ENCODE results near the gene CFAP20DC. TPM values are rescaled to one million over a fixed set of nuclear protein-coding genes. Genes with fewer than 3 reads are reported as not detected.

CFAP20DC gene
- total RNA-seq, 4 donors from 2014 or later, result 0.38 to 2.7 (median 1.3) TPM; not detected in 1

DNA sequence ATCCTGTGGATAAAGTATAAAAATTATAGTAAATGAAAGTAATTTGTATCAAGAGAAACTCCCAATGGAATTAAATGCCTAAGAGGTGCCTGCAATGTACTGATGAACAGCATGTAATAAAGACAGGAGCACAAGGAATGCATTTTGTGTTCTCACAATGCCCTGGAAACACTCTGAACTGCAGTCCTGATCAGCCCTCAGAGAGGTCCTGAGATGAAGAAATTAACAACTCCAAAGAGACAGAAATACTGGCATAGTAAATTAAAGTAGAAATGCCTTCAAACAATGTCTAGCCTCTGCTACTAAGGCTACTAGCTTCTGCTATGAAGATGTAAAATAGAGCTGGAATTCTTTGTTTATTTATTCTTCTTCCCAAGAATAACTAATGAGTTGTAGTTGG is 59.9 kb downstream of the CFAP20DC start:
- TF ChIP-seq, protein P1, sequence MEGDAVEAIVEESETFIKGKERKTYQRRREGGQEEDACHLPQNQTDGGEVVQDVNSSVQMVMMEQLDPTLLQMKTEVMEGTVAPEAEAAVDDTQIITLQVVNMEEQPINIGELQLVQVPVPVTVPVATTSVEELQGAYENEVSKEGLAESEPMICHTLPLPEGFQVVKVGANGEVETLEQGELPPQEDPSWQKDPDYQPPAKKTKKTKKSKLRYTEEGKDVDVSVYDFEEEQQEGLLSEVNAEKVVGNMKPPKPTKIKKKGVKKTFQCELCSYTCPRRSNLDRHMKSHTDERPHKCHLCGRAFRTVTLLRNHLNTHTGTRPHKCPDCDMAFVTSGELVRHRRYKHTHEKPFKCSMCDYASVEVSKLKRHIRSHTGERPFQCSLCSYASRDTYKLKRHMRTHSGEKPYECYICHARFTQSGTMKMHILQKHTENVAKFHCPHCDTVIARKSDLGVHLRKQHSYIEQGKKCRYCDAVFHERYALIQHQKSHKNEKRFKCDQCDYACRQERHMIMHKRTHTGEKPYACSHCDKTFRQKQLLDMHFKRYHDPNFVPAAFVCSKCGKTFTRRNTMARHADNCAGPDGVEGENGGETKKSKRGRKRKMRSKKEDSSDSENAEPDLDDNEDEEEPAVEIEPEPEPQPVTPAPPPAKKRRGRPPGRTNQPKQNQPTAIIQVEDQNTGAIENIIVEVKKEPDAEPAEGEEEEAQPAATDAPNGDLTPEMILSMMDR (IDR thresholded peaks at IDR 0.05; ENCODE audit: low read depth), result no peak

DNA sequence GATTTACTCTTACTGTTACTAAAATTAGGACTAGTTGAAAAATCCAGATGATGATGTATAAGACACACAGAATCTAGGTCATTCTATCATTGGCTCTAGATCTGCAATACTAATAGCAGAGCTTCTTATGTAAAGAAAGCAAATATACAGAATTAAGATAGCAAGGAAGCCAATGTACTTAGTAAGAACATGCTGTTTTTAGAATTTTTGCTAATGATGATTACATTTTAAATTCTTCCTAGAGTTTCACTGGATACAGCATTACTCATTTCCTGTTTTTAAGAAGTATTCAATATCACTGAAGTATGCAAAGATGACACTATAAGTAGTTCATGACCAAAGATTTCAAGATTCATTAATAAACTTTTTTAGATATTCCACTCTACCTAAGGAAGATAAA is 60.7 kb downstream of the CFAP20DC start:
- TF ChIP-seq, protein P1 (IDR thresholded peaks at IDR 0.05; ENCODE audit: low read depth), result no peak

DNA sequence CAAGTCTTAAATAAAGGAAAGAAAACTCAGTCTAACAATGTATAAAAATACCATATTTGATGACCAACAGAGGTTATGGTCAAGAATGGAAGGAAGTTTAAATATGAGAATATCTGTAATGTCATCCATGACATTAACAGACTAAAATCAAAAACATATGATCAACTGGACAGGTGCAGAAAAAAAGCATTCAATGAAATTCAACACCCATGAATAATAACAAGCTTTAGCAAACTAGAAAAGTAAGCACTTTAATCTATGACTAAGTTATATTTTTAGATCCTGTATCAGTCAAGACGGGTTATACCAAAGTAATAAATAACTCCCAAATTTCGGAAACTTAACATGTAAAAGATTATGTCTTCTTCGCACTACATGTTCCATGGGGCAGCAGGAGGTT is 61.8 kb downstream of the CFAP20DC start:
- TF ChIP-seq, protein P1 (IDR thresholded peaks at IDR 0.05; ENCODE audit: low read depth), result no peak

DNA sequence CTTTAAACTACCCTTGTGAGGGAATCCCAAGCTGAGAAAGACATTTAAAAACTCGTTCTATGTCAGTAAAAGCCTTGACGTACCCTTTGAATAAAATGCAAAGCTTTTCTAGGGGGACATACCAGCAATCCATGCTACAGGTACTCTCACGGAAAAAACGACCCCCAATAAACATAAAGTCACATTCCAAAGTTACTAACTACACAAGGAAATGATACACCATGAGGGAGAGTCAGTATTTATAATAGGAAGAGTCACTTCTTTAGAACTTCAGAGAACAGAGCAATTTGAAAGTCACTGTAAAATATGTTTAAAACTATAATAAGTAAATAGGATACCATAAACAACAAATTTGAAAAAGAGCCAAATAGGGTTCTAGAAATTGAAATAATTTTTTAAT is 63.2 kb downstream of the CFAP20DC start:
- TF ChIP-seq, protein P1 (IDR thresholded peaks at IDR 0.05; ENCODE audit: low read depth), result no peak

DNA sequence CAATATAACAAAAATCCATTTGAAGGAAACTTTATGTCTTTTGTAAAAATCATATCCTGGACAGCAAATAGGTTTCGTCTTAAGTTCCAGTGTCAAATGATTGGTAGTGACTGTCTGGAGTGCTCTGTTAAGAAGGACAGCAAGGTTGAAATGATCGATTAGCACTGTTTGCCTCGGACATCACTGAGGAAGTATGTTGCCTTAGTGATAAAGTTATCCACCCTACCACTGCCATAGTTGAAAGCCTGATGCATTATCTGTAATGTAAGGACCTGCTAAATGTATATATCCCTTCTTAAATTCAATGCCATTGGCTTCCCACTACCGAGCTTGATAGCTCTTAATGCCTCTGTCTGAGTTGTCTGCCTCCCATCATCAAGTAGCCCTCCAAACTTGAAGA is 70.0 kb downstream of the CFAP20DC start:
- TF ChIP-seq, protein P1 (IDR thresholded peaks at IDR 0.05; ENCODE audit: low read depth), result no peak

DNA sequence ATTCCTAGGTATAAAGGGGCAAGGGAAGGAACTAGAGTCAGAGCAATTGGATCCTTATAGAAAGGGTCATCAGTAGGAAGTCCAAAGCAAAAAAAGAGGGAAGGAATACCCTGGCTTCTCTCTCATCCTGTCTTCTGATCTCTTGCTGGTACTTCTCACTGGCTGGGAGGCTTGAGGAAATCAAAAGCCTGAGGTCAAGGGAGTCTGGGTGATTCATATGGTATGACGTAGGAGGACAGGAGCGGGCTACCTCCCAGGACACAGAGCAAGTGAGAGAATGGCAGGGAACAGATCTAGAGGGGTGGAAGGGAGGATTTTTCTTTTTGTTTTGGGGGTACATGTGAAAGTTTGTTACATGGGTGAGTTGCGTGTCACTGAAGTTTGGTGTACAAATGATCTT is 76.0 kb downstream of the CFAP20DC start:
- TF ChIP-seq, protein P1 (IDR thresholded peaks at IDR 0.05; ENCODE audit: low read depth), result no peak

DNA sequence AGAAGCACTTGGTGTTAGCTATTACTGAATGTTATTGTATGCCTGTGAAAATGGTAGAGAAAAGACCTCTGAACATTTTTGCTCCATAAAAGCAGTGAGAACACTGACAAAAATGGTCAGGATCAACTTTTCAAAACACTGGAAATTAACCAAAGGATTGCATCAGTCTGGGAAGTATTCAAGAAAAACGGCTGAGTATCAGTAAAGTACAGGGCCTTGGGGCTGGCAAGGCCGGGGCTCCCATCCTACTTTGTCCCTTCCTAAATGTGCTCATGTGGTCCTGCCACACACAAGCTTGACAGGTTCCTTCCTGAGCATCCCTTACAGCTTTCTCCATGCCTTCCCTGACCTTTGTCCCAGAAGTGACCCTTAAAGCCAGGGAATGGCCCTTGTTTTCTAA is 84.0 kb downstream of the CFAP20DC start:
- TF ChIP-seq, protein P1 (IDR thresholded peaks at IDR 0.05; ENCODE audit: low read depth), result no peak

Data from subcutaneous adipose tissue (tissue), 4 donors.